HEK293T (cell line): Measurements from ENCODE around the gene NEUROG2.

Experiments
- ARNT ChIP-seq: fragments of 450-650 bp; IDR thresholded peaks from 2 replicates; pipeline ENCODE4 v1.6.1; 2017; ENCODE audit warnings: mild to moderate bottlenecking
- FOXA1 ChIP-seq: fragments of 450-650 bp; IDR thresholded peaks from 2 replicates; pipeline ENCODE4 v1.6.1; 2016; ENCODE audit warnings: mild to moderate bottlenecking
- FOXM1 ChIP-seq: fragments of 450-650 bp; IDR thresholded peaks from 2 replicates; pipeline ENCODE4 v1.6.1; 2017; ENCODE audit warnings: mild to moderate bottlenecking, borderline replicate concordance
- SP1 ChIP-seq: fragments of 450-650 bp; IDR thresholded peaks from 2 replicates; pipeline ENCODE4 v1.6.1; 2017

GRCh38 chr4:112550728-112551127, 34.7 kb upstream of the NEUROG2 start:
- TF ChIP-seq ARNT (no peak), FOXA1 (no peak), FOXM1 (no peak), SP1 (no peak)
